Astrocyte (in vitro differentiated cells and primary cell): ENCODE results near the gene NDUFB2. TPM values are rescaled to one million over a fixed set of nuclear protein-coding genes. Genes with fewer than 3 reads are reported as not detected.
"Not testable (repeated sequence)": the region's sequence is repeated elsewhere in the genome, so short reads cannot be mapped to it uniquely, and the experiment has no call there.

Experiments
- DNase-seq: peaks from one replicate; pipeline ENCODE4 v3.0.0-alpha.2; 2010; ENCODE audit warnings: low read depth
- FAIRE-seq: peaks from 2 replicates; lab custom pipeline; 2011; peaks lifted over from hg19 to GRCh38; lab: Jason Lieb, UNC
- H2AFZ ChIP-seq: 2 replicates; pipeline ENCODE4 v1.6.0; 2012; ENCODE audit warnings: low read depth, low read length, inconsistent platforms
- H3K27ac ChIP-seq: 2 replicates; pipeline ENCODE4 v1.5.1; 2011; ENCODE audit warnings: low read depth, low read length, inconsistent platforms
- H3K27me3 ChIP-seq: 2 replicates; pipeline ENCODE4 v1.6.0; 2011; ENCODE audit warnings: low read length, inconsistent platforms; ENCODE audit not compliant: insufficient read depth
- H3K36me3 ChIP-seq: 2 replicates; pipeline ENCODE4 v1.5.1; 2011; ENCODE audit warnings: low read length, inconsistent platforms; ENCODE audit not compliant: insufficient read depth
- H3K4me1 ChIP-seq: 2 replicates; pipeline ENCODE4 v1.5.1; 2011; ENCODE audit warnings: low read length, inconsistent platforms; ENCODE audit not compliant: insufficient read depth
- H3K4me2 ChIP-seq: 2 replicates; pipeline ENCODE4 v1.6.0; 2012; ENCODE audit warnings: low read length, inconsistent platforms
- H3K4me3 ChIP-seq: 2 replicates; pipeline ENCODE4 v1.5.1; 2011; ENCODE audit warnings: low read depth, mild to moderate bottlenecking, low read length, inconsistent platforms; ENCODE audit not compliant: insufficient read depth
- H3K79me2 ChIP-seq: 2 replicates; pipeline ENCODE4 v1.6.0; 2012; ENCODE audit warnings: mild to moderate bottlenecking, low read length, inconsistent platforms; ENCODE audit not compliant: insufficient read depth
- H3K9ac ChIP-seq: 2 replicates; pipeline ENCODE4 v1.6.0; 2012; ENCODE audit warnings: mild to moderate bottlenecking, low read length, inconsistent platforms
- H3K9me3 ChIP-seq: 2 replicates; pipeline ENCODE4 v1.5.1; 2012; ENCODE audit warnings: low read depth, mild to moderate bottlenecking, low read length, inconsistent platforms; ENCODE audit not compliant: insufficient read depth
- H4K20me1 ChIP-seq: 2 replicates; pipeline ENCODE4 v1.6.0; 2012; ENCODE audit warnings: low read length, inconsistent platforms; ENCODE audit not compliant: insufficient read depth
- H3K27ac Mint-ChIP-seq: one replicate; pipeline ENCODE4 v1.8.0; 2021; ENCODE audit warnings: mild to moderate bottlenecking, mixed read lengths; ENCODE audit not compliant: unreplicated experiment
- H3K27me3 Mint-ChIP-seq: one replicate; pipeline ENCODE4 v1.8.0; 2021; ENCODE audit warnings: low read depth, mixed read lengths; ENCODE audit not compliant: unreplicated experiment
- H3K36me3 Mint-ChIP-seq: one replicate; pipeline ENCODE4 v1.8.0; 2021; ENCODE audit warnings: low read depth, mixed read lengths; ENCODE audit not compliant: unreplicated experiment
- H3K4me1 Mint-ChIP-seq: one replicate; pipeline ENCODE4 v1.8.0; 2021; ENCODE audit warnings: low read depth, mixed read lengths; ENCODE audit not compliant: unreplicated experiment
- H3K4me3 Mint-ChIP-seq: one replicate; pipeline ENCODE4 v1.8.0; 2021; ENCODE audit warnings: mild to moderate bottlenecking, moderate library complexity, mixed read lengths; ENCODE audit not compliant: unreplicated experiment
- H3K9me3 Mint-ChIP-seq: one replicate; pipeline ENCODE4 v1.8.0; 2021; ENCODE audit warnings: mild to moderate bottlenecking, mixed read lengths; ENCODE audit not compliant: unreplicated experiment
- CTCF ChIP-seq: IDR thresholded peaks from 2 replicates; pipeline ENCODE4 v1.5.1; 2011; ENCODE audit warnings: low read depth, mild to moderate bottlenecking, inconsistent platforms, low read length, moderate library complexity; ENCODE audit not compliant: insufficient read depth
- EZH2 ChIP-seq: IDR thresholded peaks from 2 replicates; pipeline ENCODE4 v1.6.1; 2012; ENCODE audit warnings: mild to moderate bottlenecking, low read length, inconsistent platforms; ENCODE audit not compliant: insufficient read depth
- total RNA-seq: library from RNA; stranded (reverse); gene quantifications from 2 replicates; pipeline ENCODE4 v1.2.1, GENCODE V29; 2021

The NDUFB2 gene
- total RNA-seq, 1 donor from 2014 or later = 254 TPM

GRCh38 chr7:140675726-140676125 is 20.8 kb upstream of the NDUFB2 start:
- peaks cover 2% of the 10 kb centered on the region for H3K27me3 Mint-ChIP-seq
- Histone ChIP-seq H4K20me1 (no peaks in the 10 kb centered on the region), H3K9ac (no peak overlapping the region), H3K4me1 (peaks cover 8% of the 10 kb centered on the region), H3K79me2 (no peaks in the 10 kb centered on the region), H3K27me3 (no peaks in the 10 kb centered on the region), H3K9me3 (no peaks in the 10 kb centered on the region), H3K36me3 (no peaks in the 10 kb centered on the region), H3K4me2 (no peak overlapping the region), H3K4me3 (no peak overlapping the region), H3K27ac (no peak overlapping the region), H2AFZ (no peak overlapping the region)
- no peak overlapping the region for H3K27ac Mint-ChIP-seq
- H3K4me1 Mint-ChIP-seq = peaks cover 8% of the 10 kb centered on the region
- TF ChIP-seq CTCF (no peak), EZH2 (no peak)
- H3K4me3 Mint-ChIP-seq = no peak overlapping the region
- DNase-seq (no peak), FAIRE-seq (no peak)
- peaks cover 22% of the 10 kb centered on the region for H3K36me3 Mint-ChIP-seq
- no peaks in the 10 kb centered on the region for H3K9me3 Mint-ChIP-seq

GRCh38 chr7:140676306-140676705 is 20.2 kb upstream of the NDUFB2 start:
- Histone ChIP-seq H3K9me3 (no peaks in the 10 kb centered on the region), H3K4me1 (peaks cover 8% of the 10 kb centered on the region), H3K36me3 (no peaks in the 10 kb centered on the region), H3K27ac (no peak overlapping the region), H3K9ac (no peak overlapping the region), H2AFZ (no peak overlapping the region), H3K4me3 (no peak overlapping the region), H4K20me1 (no peaks in the 10 kb centered on the region), H3K4me2 (no peak overlapping the region), H3K79me2 (no peaks in the 10 kb centered on the region), H3K27me3 (no peaks in the 10 kb centered on the region)
- Mint-ChIP-seq H3K9me3 (no peaks in the 10 kb centered on the region), H3K27ac (no peak overlapping the region), H3K4me1 (peaks cover 8% of the 10 kb centered on the region), H3K27me3 (peaks cover 2% of the 10 kb centered on the region), H3K36me3 (peaks cover 25% of the 10 kb centered on the region), H3K4me3 (no peak overlapping the region)
- DNase-seq (no peak), FAIRE-seq (no peak)
- no peak for TF ChIP-seq CTCF
- no peak for TF ChIP-seq EZH2

DNA sequence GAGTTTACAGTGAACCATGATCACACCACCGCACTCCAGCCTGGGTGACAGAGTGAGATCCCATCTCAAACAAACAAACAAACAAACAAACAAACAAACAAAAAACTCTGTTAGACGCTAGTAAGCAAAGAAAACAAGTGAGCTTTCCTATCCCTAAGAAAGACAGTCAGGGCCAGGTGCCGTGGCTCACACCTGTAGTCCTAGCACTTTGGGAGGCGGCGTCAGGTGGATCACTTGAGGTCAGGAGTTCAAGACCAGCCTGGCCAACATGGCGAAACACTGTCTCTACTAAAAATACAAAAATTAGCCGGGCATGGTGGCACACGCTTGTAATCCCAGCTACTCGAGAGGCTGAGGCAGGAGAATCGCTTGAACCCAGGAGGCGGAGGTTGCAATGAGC is 19.6 kb upstream of the NDUFB2 start:
- H3K27me3 ChIP-seq, H3K9me3 Mint-ChIP-seq, DNase-seq, H3K36me3 ChIP-seq, H2AFZ ChIP-seq, H3K27ac Mint-ChIP-seq, H3K27ac ChIP-seq, H3K9ac ChIP-seq, H3K27me3 Mint-ChIP-seq, H3K9me3 ChIP-seq, H3K79me2 ChIP-seq, H3K4me3 ChIP-seq, H3K4me1 ChIP-seq, H4K20me1 ChIP-seq, H3K4me1 Mint-ChIP-seq, FAIRE-seq, H3K4me2 ChIP-seq, H3K4me3 Mint-ChIP-seq: not testable (repeated sequence)
- peaks cover 25% of the 10 kb centered on the region for H3K36me3 Mint-ChIP-seq
